Testis (tissue), 3 donors: Measurements from ENCODE around the gene PPM1M. TPM values are rescaled to one million over a fixed set of nuclear protein-coding genes. Genes with fewer than 3 reads are reported as not detected.
"Not testable (repeated sequence)": the region's sequence is repeated elsewhere in the genome, so short reads cannot be mapped to it uniquely, and the experiment has no call there.

Experiments used
- DNase-seq: peaks from one replicate; pipeline ENCODE4 v3.0.0-alpha.2; 2019
- H3K27ac ChIP-seq, 2 donors: fragments of 200-600 bp; sonication (generic); one replicate each; pipeline ENCODE4 v1.5.1; 2019
- H3K27me3 ChIP-seq: fragments of 200-600 bp; sonication (generic); one replicate; pipeline ENCODE4 v1.5.1; 2019
- H3K36me3 ChIP-seq: fragments of 200-600 bp; sonication (generic); one replicate; pipeline ENCODE4 v1.5.1; 2017; ENCODE audit warnings: low read depth; ENCODE audit errors: missing control alignments
- H3K4me1 ChIP-seq: fragments of 200-600 bp; sonication (generic); one replicate; pipeline ENCODE4 v1.5.1; 2019
- H3K4me3 ChIP-seq, 2 donors: fragments of 200-600 bp; sonication (generic); one replicate each; pipeline ENCODE4 v1.5.1; 2017 to 2019
- H3K9me3 ChIP-seq: fragments of 200-600 bp; sonication (generic); one replicate; pipeline ENCODE4 v1.5.1; 2017
- CTCF ChIP-seq, 3 experiments: fragments of 450-650 bp in 2 of 3; fragments of 200-600 bp in 1 of 3; sonication (generic) in 1 of 3; IDR thresholded peaks; one replicate each; pipeline ENCODE4 v1.5.1; 2016 to 2019; ENCODE audit warnings: antibody characterized with exemption in 3 of 3, mild to moderate bottlenecking in 2 of 3, moderate library complexity in 1 of 3
- POLR2A ChIP-seq: fragments of 450-650 bp; IDR thresholded peaks from one replicate; pipeline ENCODE4 v1.6.1; 2017; ENCODE audit warnings: antibody characterized with exemption, mild to moderate bottlenecking, moderate library complexity
- WGBS, 2 donors: methylation state at CpG; one replicate each; pipeline ENCODE4 v1.1.5; 2018; 5-methylcytosine and 5-hydroxymethylcytosine counted together
- intact Hi-C: fragments of 100-400 bp; cut with DNase I; formaldehyde crosslinking; loops from one replicate; pipeline ENCODE4 v1.15.1; 2023; ENCODE audit warnings: low total_unique reads
- polyA plus RNA-seq: library from polyadenylated mRNA; stranded (reverse); fragments of 350-450 nt; fragmentation: Illumina TruSeq; extraction: RNeasy Lipid Tissue Mini Kit (QIAGEN cat#74804); gene quantifications from one replicate; pipeline ENCODE4 v1.2.3, GENCODE V29; 2014; ENCODE audit warnings: low read depth, low replicate concordance; ENCODE audit not compliant: insufficient read depth
- total RNA-seq, 2 donors: library from RNA; depleted of rRNA; stranded (reverse); fragments of >200 nt; gene quantifications; one replicate each; pipeline ENCODE4 v1.2.3, GENCODE V29; 2016

PPM1M gene
- total and polyA plus RNA-seq, 3 donors from 2014 or later, result 12.9 to 22.2 (median 15.2) TPM

GRCh38 chr3:52270252-52270754, 24.7 kb downstream of the PPM1M start:
- intact Hi-C loops, result no loop called here
- DNase-seq, result no peak

GRCh38 chr3:52272172-52272571, 26.6 kb downstream of the PPM1M start:
- H3K27me3 ChIP-seq, H3K27ac ChIP-seq, DNase-seq, intact Hi-C loops, H3K36me3 ChIP-seq, H3K9me3 ChIP-seq, H3K4me3 ChIP-seq: not testable (repeated sequence)
- H3K4me1 ChIP-seq, result peaks cover 55% of the 10 kb centered on the region
- 87% methylated on average over 8 to 9 of the region's 9 CpGs for WGBS, 2 donors

More at GRCh38 chr3:52270252-52270754, 24.7 kb downstream of the PPM1M start:
- H3K9me3 ChIP-seq, result no peaks in the 10 kb centered on the region
- H3K27ac ChIP-seq, result peak overlapping the region in 1 of 2 donors; percentile 47
- H3K4me1 ChIP-seq, result peaks cover 41% of the 10 kb centered on the region
- 21 to 59% methylated on average over 9 of the region's 9 CpGs for WGBS, 2 donors
- TF ChIP-seq CTCF (IDR thresholded peaks at IDR 0.05) (no peak), POLR2A (no peak)
- no peaks in the 10 kb centered on the region for H3K27me3 ChIP-seq
- peaks cover 4% of the 10 kb centered on the region for H3K36me3 ChIP-seq
- H3K4me3 ChIP-seq, result no peak overlapping the region

- H3K4me1 ChIP-seq, result peaks cover 55% of the 10 kb centered on the region
- no peak for TF ChIP-seq POLR2A
- no peak for TF ChIP-seq CTCF (IDR thresholded peaks at IDR 0.05)
- no peaks in the 10 kb centered on the region for H3K9me3 ChIP-seq
- intact Hi-C loops, result no loop called here
- DNase-seq, result no peak
- H3K27ac ChIP-seq, result no peak overlapping the region
- H3K4me3 ChIP-seq, result no peak overlapping the region
- no peaks in the 10 kb centered on the region for H3K27me3 ChIP-seq
- peaks cover 4% of the 10 kb centered on the region for H3K36me3 ChIP-seq
- WGBS, 2 donors, result 76 to 91% methylated on average over 3 of the region's 3 CpGs
Observed at GRCh38 chr3:52272831-52273230, 27.3 kb downstream of the PPM1M start.

GRCh38 chr3:52274781-52275180, 29.2 kb downstream of the PPM1M start:
- Histone ChIP-seq H3K27ac (peak overlapping the region in 1 of 2 donors; percentile 99), H3K4me1 (peaks cover 52% of the 10 kb centered on the region)
- H3K27me3 ChIP-seq, DNase-seq, H3K9me3 ChIP-seq, H3K4me3 ChIP-seq, H3K36me3 ChIP-seq, intact Hi-C loops: not testable (repeated sequence)
- 90% methylated on average over 18 of the region's 18 CpGs for WGBS, 2 donors

GRCh38 chr3:52277071-52277964, 31.8 kb downstream of the PPM1M start:
- H3K4me1 ChIP-seq, result peaks cover 34% of the 10 kb centered on the region
- intact Hi-C loops, result no loop called here
- no peaks in the 10 kb centered on the region for H3K9me3 ChIP-seq
- WGBS, 2 donors, result 1% methylated on average over 28 of the region's 28 CpGs
- no peaks in the 10 kb centered on the region for H3K27me3 ChIP-seq
- H3K27ac ChIP-seq, result peak overlapping the region; percentile 88 to 99
- H3K4me3 ChIP-seq, result peak overlapping the region; percentile 71 to 86
- peaks cover 4% of the 10 kb centered on the region for H3K36me3 ChIP-seq
- no peak for TF ChIP-seq CTCF (IDR thresholded peaks at IDR 0.05)
- TF ChIP-seq POLR2A, result no peak
- peak; percentile 89 for DNase-seq
